Progenitor cell of endocrine pancreas (in vitro differentiated cells): ENCODE measurements around the gene PAX7. TPM values are rescaled to one million over a fixed set of nuclear protein-coding genes. Genes with fewer than 3 reads are reported as not detected.

Experiments used
- DNase-seq: peaks from one replicate; pipeline ENCODE4 v3.0.0; 2021; ENCODE audit warnings: low spot score; ENCODE audit not compliant: unreplicated experiment
- H3K27ac Mint-ChIP-seq: 2 replicates; pipeline ENCODE4 v1.8.0; 2021; ENCODE audit warnings: mild to moderate bottlenecking, moderate library complexity, mixed read lengths
- H3K27me3 Mint-ChIP-seq: 2 replicates; pipeline ENCODE4 v1.8.0; 2021; ENCODE audit warnings: mixed read lengths
- H3K36me3 Mint-ChIP-seq: 2 replicates; pipeline ENCODE4 v1.8.0; 2022; ENCODE audit warnings: mixed read lengths; ENCODE audit not compliant: insufficient read depth
- H3K4me1 Mint-ChIP-seq: 2 replicates; pipeline ENCODE4 v1.8.0; 2021; ENCODE audit warnings: low read depth, mixed read lengths
- H3K4me3 Mint-ChIP-seq: 2 replicates; pipeline ENCODE4 v1.8.0; 2021; ENCODE audit warnings: low read depth, mild to moderate bottlenecking, moderate library complexity, mixed read lengths
- H3K9me3 Mint-ChIP-seq: 2 replicates; pipeline ENCODE4 v1.8.0; 2021; ENCODE audit warnings: low read depth, mixed read lengths
- CTCF ChIP-seq: fragments of 200-600 bp; sonication (generic); IDR thresholded peaks from one replicate; pipeline ENCODE4 v1.5.0; 2021; ENCODE audit warnings: antibody characterized with exemption, mild to moderate bottlenecking; ENCODE audit not compliant: unreplicated experiment
- total RNA-seq: library from RNA; stranded (reverse); gene quantifications from 2 replicates; pipeline ENCODE4 v1.2.1, GENCODE V29; 2021

PAX7 gene
- total RNA-seq, 1 donor from 2014 or later: not detected

- TF ChIP-seq CTCF: no peak
- no peak overlapping the region for H3K27ac Mint-ChIP-seq
- peaks cover 81% of the 10 kb centered on the region for H3K27me3 Mint-ChIP-seq
- H3K9me3 Mint-ChIP-seq: no peaks in the 10 kb centered on the region
- H3K36me3 Mint-ChIP-seq: no peaks in the 10 kb centered on the region
- DNase-seq: no peak
- no peaks in the 10 kb centered on the region for H3K4me1 Mint-ChIP-seq
- no peak overlapping the region for H3K4me3 Mint-ChIP-seq
These were observed 19.3 kb upstream of the PAX7 start for GRCh38 chr1:18611311-18611710.

- Mint-ChIP-seq H3K4me1 (no peaks in the 10 kb centered on the region), H3K27ac (no peak overlapping the region), H3K9me3 (no peaks in the 10 kb centered on the region), H3K27me3 (peaks cover 82% of the 10 kb centered on the region), H3K4me3 (no peak overlapping the region), H3K36me3 (no peaks in the 10 kb centered on the region)
- no peak for DNase-seq
- TF ChIP-seq CTCF: no peak
These were observed 18.6 kb upstream of the PAX7 start for GRCh38 chr1:18612073-18612472.

GRCh38 chr1:18614069-18614735 lies 16.4 kb upstream of the PAX7 start:
- no peaks in the 10 kb centered on the region for H3K9me3 Mint-ChIP-seq
- no peak overlapping the region for H3K27ac Mint-ChIP-seq
- peaks cover 80% of the 10 kb centered on the region for H3K27me3 Mint-ChIP-seq
- no peaks in the 10 kb centered on the region for H3K36me3 Mint-ChIP-seq
- no peak for DNase-seq
- no peaks in the 10 kb centered on the region for H3K4me1 Mint-ChIP-seq
- H3K4me3 Mint-ChIP-seq: no peak overlapping the region
- TF ChIP-seq CTCF: no peak

- DNase-seq: no peak
- Mint-ChIP-seq H3K4me1 (no peaks in the 10 kb centered on the region), H3K27me3 (peaks cover 93% of the 10 kb centered on the region), H3K4me3 (no peak overlapping the region), H3K9me3 (no peaks in the 10 kb centered on the region), H3K36me3 (no peaks in the 10 kb centered on the region), H3K27ac (no peak overlapping the region)
- no peak for TF ChIP-seq CTCF
These were observed 11.8 kb upstream of the PAX7 start for GRCh38 chr1:18618546-18619466.

GRCh38 chr1:18619467-18619835 lies 11.2 kb upstream of the PAX7 start:
- Mint-ChIP-seq H3K36me3 (no peaks in the 10 kb centered on the region), H3K27ac (no peak overlapping the region), H3K4me1 (no peaks in the 10 kb centered on the region), H3K27me3 (peaks cover 93% of the 10 kb centered on the region), H3K9me3 (no peaks in the 10 kb centered on the region), H3K4me3 (no peak overlapping the region)
- TF ChIP-seq CTCF: no peak
- DNase-seq: no peak
